Measurements from ENCODE around the gene SERINC5.
A peak's percentile ranks its signal among the peaks of the same experiment; 100 is the strongest.
"Not testable (repeated sequence)": the region's sequence is repeated elsewhere in the genome, so short reads cannot be mapped to it uniquely, and the experiment has no call there.

SERINC5 gene

GRCh38 chr5:80195837-80196400 lies 59.9 kb downstream of the SERINC5 start:
- no peak for DNase-seq (ENCODE audit: low read depth)

DNA sequence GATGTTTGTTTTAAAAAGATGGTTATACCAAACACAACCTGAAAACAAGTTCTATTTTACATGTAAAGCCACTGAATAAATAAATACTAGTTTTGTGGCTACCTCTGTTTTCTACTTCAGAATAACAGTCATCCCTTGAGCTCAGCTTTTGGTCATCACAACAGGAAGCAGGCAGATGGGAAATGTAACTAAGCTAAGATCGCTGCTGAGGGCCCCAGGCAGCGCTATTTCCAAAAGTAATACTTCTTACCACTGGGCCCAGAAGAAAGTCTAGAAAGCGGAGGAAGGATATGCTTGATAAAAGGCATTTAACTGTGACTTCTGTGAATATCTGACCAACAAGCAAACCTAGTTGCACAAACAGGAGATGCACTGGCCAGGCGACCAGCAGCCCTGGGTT lies 61.4 kb downstream of the SERINC5 start:
- no peak for DNase-seq (ENCODE audit: low read depth)

- no peak for DNase-seq (ENCODE audit: low read depth)
These were observed 62.4 kb downstream of the SERINC5 start for GRCh38 chr5:80193401-80193800.

DNA sequence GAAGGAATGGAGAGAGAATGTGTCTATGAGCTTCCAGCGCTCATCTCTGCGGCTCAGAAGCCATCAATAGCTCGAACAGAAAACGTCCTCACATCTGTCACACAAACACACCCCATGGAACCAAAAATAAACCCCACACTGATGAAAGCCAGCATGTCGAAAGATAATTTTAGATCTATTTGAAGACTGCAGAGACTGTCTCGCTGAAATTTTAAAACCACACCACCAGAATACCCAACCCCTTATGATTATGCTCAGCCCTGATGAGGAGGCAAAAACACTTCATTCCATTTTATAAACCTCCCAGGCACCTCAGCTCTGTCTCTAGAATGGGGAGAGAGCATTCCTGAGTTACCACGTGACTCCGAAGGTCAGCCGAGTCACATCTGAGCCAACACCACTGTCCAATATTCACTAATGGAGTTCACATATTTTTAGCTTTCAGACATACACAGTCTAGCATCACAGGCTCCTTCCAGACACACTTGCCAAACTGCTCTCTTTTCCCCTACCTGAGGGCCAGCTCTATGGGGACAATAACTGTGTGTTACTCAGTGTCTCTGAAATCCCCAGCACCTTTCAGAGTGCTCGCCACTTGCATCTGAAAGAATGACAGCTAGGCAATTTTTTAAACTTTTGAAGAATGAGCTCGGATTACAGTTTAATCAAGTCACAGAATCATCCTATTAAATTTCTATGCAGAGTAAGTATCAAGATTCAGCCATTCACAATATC lies 63.2 kb downstream of the SERINC5 start:
- DNase-seq (ENCODE audit: low read depth), result peak; percentile 37

DNA sequence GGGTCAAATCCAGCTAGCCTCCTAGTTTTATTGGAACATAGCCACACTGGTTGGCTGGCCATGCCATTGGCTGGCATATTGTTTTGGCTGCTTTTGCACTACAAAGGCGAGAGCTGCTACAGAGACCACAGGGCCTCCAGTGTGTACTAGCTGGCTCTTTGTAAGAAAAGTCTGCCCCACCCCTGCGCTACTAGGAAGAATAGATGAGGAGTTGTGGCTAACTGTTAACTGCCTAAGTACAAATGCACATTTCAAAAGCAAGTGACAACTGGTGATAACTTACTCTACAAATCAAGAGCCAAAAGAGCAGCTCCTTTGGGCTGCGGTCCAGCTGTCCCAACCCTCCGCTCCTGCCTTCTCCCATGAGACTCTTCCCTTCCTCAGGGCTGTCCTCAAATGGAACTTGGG lies 63.9 kb downstream of the SERINC5 start:
- DNase-seq (ENCODE audit: low read depth), result no peak

DNA sequence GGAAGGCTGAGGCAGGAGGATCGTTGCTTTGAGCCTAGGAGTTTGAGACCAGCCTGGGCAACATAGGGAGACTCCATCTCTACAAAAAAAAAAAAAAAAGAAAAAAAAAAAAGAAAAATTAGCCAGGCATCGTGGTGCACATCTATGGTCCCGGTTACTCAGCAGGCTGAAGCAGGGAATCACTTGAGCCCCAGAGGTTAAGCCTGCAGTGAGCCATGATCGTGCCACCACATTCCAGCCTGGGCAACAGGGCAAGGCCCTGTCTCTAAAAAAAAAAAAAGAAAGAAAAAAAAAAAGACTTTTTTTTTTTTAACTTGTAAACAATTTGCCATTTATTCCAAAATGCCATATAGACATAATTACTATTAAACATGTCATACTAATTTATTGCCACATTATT lies 64.5 kb downstream of the SERINC5 start:
- no peak for DNase-seq (ENCODE audit: low read depth)

- no peak for DNase-seq (ENCODE audit: low read depth)
These were observed 64.9 kb downstream of the SERINC5 start for GRCh38 chr5:80190960-80191359.

GRCh38 chr5:80189701-80190100 lies 66.1 kb downstream of the SERINC5 start:
- no peak for DNase-seq (ENCODE audit: low read depth)

DNA sequence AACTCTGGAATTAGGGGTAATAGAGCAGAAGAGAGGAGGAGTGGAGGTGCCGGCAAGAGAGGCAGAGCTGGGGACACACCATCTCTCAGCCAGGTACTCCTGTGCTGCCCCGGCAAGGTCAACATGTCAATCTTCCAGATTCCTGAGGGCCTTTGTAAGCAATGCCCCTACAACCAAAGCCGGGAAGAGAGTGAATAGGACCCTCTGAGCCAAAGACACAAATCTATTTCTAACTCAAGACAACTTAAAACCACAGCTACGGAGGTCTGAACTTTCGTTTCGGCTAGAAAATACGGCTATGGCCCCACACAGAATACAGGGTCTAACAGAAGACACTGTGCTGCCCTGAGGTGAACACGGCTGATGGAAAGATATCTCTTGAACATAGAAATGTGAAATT lies 66.6 kb downstream of the SERINC5 start:
- no peak for DNase-seq (ENCODE audit: low read depth)

- no peak for DNase-seq (ENCODE audit: low read depth)
These were observed 68.3 kb downstream of the SERINC5 start for GRCh38 chr5:80187421-80188090.

- not testable (repeated sequence) for DNase-seq (ENCODE audit: low read depth)
These were observed 70.3 kb downstream of the SERINC5 start for GRCh38 chr5:80185535-80185934.

- DNase-seq (ENCODE audit: low read depth), result no peak
These were observed 70.8 kb downstream of the SERINC5 start for GRCh38 chr5:80185095-80185494.

DNA sequence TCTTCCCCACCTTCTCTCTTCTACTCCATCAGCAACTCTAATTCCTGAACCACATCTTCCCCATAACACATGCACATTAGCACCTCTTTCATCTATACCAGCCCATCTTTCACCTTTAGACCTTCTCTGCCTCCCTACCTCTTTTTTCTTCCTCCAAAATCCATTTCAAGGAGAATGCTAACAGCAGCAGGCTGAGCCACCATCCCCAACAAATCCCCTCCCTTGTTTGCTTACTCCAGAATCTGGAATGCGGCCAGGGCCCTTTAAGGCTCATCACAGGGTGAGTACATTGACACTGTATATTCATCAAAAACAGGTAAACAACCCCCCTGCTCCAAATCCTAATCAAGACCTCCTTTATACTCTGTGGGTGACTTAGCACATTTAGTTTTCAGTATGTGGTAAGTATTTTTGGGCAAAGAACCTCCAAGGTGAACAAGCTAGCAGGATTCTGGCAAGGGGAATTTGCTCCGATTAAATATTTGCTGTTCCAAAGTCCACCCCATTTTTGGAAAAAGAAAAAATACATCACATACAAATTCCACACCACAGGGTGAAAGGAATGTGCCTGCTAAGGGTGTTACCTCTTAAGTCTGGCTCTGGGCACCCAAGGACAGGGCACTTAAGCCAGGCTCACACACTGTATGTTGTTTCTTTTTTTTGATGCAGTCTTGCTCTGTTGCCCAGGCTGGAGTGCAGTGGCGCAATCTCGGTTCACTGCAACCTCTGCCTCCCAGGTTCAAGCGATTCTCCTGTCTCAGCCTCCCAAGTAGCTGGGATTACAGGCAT lies 71.4 kb downstream of the SERINC5 start:
- no peak for DNase-seq (ENCODE audit: low read depth)

DNA sequence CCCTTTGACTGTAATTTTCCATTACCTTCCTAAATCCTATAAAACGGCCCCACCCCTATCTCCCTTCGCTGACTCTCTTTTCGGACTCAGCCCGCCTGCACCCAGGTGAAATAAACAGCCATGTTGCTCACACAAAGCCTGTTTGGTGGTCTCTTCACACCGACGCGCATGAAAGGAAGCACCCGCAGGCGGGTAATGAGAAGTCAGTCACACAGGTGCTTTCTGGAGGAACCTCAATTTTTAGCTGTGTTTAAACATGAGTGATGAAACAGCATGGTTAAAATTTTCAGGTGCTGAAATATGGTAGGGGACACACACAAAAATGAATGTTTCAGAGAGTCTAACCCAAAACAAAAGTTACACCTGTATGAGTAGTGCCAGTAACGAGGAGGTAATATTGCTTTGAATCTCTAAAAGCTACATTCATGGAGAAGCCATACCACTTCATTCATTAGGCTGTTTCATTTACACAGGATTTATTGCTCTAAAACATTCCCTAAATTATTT lies 72.1 kb downstream of the SERINC5 start:
- DNase-seq (ENCODE audit: low read depth), result not testable (repeated sequence)

GRCh38 chr5:80182809-80183580 lies 72.9 kb downstream of the SERINC5 start:
- DNase-seq (ENCODE audit: low read depth), result no peak

DNA sequence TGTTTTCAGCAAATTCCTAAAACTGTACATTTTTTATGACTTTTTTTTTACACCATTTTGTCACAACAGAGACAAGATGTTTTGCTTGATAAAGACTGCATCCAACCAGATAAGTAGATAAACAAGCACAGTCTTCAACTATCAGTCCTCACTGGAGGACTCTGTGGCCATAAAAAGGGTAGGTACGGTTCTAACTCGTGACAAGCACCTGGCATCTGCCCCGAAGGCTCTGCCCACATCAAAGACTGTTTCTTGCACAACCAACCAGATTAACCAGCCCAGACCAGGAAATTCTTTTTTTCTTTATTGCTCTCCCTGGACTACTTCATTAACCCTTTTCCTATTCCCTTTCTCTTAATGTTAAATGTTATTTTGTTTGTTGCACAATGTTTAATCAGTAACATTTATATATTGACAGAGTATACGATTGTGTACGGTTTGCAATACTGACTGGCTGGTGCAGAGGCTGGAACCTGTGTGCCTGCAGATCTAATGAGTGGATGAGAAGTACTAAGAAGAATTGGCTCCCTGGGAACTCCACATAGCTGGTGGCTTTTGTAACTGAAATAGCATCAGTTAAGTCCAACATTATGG lies 74.1 kb downstream of the SERINC5 start:
- no peak for DNase-seq (ENCODE audit: low read depth)

- DNase-seq (ENCODE audit: low read depth), result no peak
These were observed 78.6 kb downstream of the SERINC5 start for GRCh38 chr5:80177236-80177635.

DNA sequence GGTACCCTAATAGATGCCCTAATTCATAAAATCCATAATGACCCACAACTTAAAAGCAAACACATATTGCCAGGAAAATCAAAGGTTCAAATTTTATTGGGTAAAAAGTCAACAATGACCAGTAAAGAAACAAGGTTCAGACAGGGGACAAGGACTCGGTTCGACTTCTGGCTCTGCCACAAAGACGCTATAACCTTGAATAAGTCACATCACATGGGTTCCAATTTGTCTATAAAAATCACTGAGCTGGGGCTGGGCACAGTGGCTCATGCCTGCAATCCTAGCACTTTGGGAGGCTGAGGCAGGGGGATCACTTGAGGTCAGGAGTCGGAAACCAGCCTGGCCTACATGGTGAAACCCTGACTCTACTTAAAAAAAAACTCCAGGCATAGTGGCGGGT lies 80.5 kb downstream of the SERINC5 start:
- no peak for DNase-seq (ENCODE audit: low read depth)

GRCh38 chr5:80174790-80175189 lies 81.1 kb downstream of the SERINC5 start:
- no peak for DNase-seq (ENCODE audit: low read depth)

GRCh38 chr5:80172067-80172695 lies 83.7 kb downstream of the SERINC5 start:
- DNase-seq (ENCODE audit: low read depth), result no peak

GRCh38 chr5:80170117-80170535 lies 85.7 kb downstream of the SERINC5 start:
- no peak for DNase-seq (ENCODE audit: low read depth)

Measured in ELR (cell line).